GM18907 (cell line): ENCODE data around the gene KCNH1.

Source experiments
- ATAC-seq: cut with Tn5 transposase; IDR thresholded peaks from one replicate; pipeline ENCODE4 v1.9.1; 2021; ENCODE audit warnings: mild to moderate bottlenecking, moderate library complexity; ENCODE audit not compliant: unreplicated experiment

Gene KCNH1

DNA sequence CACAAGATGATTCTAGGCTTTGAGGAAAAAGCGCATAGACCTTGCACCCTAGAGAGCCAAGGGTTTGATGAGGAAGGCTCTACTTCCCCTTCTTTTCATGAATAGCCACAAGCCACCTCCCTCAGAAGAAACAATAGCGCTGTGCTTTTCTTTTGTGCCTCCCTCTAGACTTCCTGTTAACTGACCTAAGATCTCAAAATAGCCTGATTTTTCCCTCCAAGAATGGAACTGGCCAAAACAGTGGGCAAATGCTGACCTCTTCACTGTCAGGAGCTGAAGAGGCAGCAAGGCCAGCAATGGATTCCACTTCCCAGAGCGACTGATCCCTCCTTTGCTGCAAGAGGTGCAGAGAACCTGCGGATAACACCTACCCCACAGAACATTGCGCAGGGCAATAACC, 362.8 kb downstream of the KCNH1 start:
- no peak for ATAC-seq

DNA sequence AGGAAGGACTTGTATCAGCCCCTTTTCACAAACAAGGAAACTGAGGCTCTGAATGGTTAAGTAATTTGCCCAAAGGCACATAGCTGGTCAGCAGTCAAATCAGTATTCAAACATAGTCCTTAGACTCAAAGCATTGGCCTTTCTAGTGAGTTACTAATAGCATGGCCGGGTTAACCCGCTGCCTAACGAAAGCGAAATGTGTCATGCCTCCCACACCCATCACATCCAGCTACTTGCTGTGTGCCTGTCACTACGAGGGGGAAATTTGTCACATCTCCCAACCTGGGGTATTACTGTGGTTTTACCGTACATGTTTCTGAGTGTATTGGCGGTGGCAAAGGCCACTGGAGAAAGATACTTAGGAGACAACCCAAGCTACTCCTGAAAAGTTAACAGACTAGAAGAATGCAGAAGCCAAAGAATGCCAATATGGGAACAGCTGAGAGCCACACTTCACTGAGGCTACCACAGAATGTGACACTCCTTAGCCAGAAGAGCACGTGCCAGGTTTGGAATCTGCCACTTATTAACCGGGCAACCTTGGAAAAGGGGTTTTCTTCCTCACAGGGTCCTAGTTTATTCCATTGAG, 363.5 kb downstream of the KCNH1 start:
- no peak for ATAC-seq

DNA sequence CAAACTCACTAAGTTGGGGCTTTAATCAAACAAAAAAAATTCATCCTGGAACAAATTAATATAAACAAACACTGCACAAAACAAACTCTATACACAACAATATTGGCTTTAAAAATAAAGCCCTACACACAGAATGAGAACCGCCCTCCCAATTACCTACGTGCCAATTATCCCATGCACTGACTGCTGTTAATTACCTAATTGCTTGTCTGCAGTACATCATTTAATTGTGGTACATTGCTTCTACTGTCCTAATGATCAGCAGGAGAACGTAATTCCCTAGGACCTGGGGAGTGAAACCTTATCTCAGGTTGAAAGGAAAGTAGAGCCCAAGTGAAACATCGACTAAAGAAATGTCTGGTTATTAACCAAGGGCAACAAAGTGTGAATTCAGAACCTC, 364.5 kb downstream of the KCNH1 start:
- ATAC-seq: no peak

DNA sequence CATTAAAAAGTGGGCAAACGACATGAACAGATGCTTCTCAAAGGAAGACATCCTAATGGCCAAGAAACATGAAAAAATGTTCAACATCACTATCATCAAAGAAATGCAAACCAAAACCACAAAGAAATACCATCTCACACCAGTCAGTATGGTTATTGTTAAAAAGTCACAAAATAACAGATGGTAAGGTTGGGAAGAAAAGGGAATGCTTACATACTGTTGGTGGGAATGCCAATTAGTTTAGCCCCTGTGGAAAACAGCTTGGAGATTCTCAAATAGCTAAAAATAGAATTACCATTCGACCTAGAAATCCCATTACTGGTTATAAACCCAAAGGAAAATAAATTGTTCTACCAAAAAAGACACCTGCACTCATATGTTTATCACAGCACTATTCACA, 369.4 kb downstream of the KCNH1 start:
- ATAC-seq: no peak

DNA sequence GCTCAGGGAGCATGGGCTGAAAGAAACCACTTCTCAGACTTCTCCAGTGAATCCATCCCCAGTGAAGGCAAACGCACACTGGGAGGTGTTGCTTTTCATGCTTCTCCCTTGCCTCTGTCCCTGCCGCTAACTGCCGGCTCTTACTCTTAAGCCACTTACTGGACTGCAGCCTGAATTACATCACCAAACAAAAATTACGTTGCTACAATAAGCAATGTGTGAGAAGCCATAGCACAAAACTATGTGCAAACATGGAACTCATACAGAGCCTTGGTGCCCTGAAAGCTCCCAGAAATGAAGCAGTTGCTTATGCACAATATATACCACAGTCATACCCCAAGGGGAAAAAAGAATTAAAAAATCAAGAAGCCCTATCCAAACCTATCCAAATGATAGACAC, 375.2 kb downstream of the KCNH1 start:
- ATAC-seq: no peak

DNA sequence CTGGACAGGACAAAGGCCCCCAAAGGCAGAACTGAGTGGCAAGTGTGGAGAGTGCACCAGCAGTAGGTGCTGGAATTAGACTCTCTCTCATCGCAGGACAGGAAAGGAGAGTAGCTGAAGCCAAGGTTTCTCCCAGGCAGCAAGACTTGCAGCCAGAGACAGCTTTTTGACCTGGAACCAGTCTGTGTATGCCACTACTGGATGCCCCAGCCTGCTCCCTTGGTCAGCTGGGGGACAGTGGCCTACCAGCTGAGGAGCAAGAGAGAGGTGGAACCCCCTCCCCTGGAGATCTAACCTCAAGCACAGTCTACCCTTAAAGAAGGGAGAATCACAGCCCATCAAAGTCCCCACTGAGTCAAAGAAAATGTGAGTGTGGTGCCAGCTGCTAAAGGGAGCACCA, 375.7 kb downstream of the KCNH1 start:
- ATAC-seq: no peak

DNA sequence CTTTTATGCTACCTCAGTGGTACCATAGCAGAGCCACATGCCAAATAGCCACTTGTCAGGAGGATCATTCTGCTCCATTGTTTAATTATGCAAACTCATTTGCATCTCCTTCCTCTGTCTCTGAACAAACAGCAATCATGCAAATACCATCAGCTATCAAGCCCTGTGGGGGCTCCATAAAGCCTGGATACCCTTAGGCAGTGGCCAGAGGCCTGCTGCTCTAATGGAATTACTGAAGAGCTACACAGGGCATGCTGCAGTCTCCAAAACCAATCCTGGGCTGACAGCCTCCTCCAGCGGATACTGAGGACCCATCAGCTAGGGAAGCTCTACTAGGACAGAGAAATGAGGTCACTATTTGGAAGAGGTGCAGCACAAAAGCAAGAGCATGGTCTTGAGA, 376.3 kb downstream of the KCNH1 start:
- ATAC-seq: no peak

DNA sequence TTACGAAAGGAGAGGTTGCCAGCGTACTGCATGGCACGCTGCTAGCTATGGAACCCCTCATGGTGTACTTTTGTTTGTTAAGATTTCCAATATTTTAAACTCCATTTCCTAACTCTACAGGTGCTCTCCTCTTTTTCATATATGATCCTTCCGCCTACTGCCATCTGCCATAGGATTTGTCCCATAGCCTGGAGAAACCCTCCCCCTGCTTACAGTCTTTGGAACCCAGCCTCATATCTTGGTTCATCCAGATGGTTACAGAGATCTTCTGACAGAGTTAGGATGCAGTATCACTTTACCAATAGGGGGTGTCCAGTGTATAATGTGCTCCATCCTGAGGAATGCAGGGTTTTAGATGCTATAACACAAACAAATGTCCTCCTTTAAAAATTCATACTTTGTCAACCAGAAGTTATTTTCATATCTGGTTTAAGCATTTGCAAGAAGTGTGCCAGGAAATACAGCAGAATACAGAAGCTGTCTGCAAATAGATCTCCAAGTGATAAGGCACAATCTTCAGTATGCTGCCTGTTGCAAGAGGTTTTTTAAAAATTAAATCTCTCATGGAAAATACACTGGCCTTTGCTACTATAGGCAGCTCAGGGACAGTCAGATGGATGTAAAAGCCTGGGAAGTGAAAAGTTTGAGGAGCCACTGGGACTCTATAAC, 377.8 kb downstream of the KCNH1 start:
- no peak for ATAC-seq

DNA sequence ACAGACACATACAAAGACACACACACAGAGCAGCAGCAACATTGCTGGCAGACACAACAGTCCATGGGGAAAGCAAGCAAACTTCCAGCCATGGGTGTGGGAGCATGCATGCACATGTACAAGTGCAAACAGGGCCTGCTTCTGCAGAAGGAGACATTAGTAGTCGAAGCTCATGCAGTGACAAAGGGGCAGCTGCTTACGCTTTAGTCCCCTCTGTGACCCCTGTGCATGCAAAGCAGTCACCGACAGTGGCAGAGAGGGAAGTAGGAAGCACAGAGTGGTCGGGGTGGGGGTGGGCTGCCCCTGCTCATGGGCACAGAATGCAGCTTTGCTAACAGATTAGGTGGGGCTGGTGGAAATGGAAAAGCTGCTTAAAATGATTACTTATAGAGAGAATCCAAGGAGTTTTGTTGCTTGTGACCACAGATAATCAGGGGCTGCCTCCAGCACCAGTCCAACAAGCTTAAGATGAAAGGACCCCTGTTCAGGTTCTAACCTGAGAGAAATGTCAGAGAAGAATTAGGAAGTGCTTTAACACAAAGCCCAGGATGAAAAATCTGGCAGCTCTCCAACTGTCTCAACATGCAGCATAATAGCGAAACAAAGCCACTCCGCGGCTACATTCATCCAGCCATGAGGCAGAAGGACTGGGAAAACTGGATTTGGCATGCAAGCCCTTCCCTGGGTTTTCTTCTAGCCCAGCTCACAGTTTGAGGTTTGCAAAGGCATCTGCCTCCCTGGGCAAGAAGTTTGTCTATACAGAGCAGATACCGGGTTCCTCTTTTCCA, 378.9 kb downstream of the KCNH1 start:
- no peak for ATAC-seq

DNA sequence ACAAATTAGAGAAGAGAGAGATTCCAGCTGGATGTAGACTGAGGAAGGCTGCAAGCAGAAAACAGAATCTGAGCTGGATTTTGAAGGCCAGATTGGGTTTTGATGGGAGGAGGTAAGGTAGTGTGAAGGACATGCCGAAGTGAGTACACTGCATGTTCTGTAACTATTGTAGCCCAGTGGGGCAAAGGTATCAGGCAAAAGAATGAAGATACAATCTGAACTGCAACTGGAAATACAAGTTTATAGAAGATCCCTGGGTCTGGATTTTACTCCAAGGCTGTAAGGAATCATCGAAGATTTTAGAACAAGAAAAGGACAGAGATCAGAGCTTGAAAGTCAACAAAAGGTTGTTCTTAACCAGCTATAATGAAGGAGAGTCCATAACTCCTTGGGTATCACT, 382.0 kb downstream of the KCNH1 start:
- no peak for ATAC-seq

DNA sequence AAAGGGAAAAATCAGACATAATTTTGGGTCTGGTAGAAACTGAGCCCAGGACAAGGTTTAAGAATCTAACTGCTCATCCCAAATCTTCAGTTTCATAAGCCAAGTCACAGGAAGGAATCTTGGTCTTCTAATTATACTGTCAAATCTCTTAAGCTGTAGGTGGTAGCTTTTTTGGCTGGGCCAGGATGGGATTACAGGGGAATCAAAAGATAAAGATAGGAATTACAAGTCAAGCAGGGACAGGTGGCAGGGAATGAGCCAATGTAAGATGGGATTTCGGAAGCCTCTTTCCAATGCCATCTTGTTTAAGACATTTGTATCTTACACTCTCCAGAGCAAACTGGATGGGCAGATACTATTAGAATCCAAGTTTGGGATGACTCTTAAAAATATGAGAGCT, 383.5 kb downstream of the KCNH1 start:
- no peak for ATAC-seq

DNA sequence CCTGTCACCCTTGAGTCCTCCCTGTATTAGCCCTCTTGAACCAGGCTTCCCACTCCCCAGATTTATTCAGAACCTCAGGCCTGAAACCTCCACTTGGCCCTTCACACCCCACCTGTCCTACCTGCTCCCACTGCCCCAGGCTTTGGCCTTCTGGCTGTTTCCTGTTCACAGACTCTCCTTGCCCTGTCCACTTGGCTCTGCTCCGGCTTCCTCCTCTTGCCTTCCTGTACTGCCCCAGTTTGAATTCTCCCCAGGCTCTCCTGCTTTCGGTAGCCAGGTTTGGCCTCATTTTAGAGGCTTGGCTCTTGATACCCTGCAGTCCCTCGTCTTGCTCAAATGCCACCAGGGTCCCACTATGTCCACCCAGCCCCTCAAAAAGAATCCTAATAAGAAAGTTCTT, 385.2 kb downstream of the KCNH1 start:
- no peak for ATAC-seq

DNA sequence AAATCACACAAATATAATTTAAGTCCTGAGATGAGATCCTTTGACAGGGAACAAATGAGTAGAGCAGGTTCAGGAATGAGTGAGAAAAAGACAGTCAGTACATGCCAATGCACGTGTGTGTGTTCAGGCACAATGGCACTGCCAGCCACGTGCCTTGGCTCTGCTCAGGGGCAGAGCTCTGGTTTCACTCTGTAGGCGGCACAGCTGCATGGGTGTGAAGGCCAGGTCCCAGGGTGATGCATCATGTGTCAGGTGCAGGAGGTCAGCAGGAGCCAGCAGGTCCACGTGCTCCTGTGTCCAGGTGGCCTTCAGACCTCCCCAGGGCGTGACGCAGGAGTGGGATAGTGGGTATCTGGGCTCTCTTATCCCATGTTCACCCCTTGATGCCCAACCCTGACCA, 386.1 kb downstream of the KCNH1 start:
- ATAC-seq: no peak

DNA sequence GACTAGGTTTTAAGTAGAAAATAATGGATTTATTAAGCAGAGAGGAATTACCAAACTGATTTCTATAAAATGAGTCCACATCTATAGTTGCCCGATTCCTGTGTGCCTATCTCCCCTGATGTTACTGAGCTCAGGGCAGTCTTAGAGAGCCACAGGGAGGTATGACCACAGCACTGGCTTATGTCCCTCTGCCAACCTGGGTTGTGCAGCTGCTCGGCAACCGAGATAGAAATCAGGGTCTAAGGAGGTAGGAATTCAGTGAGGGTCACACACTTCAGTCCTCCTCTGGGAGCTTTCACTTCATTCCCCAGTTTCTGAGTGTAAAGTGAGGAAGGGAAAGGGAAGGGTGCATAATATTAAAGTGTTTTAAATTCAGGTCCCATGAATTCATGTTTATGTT, 386.8 kb downstream of the KCNH1 start:
- ATAC-seq: no peak

DNA sequence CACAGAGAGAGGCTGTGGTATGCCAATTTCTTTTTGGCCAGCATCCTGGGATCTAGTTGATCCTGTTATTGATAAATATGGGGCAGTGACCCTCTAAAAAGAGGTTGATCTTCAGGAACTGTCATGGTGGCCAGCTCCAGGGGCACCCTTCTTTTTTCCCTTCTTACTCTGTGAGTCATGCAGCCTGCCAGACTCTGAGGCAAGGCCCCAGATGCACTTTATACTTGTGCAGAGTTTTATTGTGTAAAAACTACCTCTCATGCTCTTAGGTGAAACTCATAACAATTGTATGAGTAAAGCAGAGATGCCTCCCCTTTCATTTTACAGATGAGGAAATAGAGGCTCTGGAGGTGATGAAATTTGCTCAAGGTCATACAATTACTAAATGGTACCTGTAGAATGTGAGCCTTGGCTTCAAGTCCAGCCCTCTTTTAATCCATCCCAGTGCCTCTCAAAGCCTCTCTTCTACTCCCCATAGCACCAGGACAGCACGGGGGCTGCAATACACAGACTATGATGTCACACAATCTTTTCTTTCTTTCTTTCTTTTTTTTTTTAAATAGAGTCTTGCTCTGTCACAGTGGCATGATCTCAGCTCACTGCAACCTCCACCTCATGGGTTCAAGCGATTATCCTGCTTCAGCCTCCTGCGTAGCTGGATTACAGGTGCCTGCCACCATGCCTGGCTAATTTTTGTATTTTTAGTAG, 387.8 kb downstream of the KCNH1 start:
- ATAC-seq: no peak

DNA sequence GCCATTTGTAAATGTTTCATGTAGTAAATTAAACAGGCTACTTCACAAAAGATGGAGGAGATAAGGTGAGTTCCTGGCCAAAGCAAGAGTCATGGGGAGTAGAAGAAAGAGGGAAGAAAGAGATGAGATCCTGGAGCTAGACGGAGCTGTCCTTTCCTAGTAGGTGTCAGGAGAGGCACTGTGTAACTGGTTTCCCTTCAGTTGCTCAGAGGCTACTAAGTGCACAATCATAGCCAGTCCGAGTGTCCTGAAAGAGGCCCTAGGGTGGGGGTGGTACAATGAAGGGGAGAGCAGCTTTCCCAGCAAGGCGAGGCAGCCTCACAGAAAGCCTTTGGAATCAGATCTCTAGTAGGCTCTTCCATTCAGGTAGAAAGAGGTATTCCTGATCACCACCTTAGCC, 390.9 kb downstream of the KCNH1 start:
- ATAC-seq: no peak

DNA sequence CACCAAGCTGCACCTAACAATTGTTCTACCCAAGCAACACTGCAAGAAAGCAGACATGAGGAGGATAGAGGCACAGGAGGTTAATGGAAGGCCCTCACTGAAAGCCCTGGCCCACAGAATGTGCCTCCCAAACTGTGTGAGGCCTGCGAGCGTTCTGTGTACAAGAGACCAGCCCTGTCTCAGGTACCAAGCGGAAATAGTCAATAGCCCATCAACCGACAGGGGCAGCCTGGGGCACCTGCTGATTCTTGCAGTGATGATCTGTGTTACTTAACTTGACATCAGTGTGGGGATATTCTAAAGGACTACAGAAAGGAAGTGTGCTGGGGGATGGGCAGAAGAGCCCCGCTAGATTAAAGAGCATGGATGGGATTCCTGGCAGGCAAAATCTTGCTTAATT, 392.4 kb downstream of the KCNH1 start:
- ATAC-seq: no peak

DNA sequence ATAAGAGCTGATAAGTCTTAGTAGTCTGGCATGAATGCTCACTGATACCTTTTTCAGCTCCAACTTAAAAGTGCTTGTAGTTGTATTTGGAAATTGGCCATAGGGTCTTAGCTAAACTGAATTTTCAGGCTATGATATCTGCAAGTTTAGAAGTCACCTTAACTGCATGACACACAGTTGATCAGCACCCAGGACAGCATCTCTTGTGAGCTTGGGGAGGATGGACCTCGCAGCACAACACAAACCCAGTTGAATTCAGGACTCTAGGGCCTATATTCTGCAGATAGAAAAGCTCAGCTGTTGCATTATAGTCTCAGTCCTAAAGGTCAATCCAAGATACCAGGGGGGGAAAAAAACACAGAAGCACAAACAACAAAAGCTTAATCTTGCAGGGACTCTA, 394.3 kb downstream of the KCNH1 start:
- no peak for ATAC-seq

DNA sequence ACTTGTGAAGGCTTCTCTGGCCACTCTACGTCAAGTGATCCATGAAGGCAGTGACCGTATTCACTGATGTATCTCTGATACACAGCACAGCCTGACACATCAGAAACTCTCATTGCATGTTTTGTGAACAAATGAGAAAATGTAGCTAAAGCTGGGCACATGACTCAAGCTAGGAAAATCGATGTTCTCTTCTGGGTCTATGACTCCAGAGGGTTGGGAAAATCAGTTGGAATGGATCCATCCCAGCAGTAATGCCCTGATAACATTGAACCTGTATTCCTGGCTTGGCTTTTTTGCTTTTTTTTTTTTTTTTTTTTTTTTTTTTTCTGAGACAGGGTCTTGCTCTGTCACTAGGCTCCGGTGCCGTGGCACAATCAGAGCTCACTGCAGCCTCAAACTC, 395.7 kb downstream of the KCNH1 start:
- no peak for ATAC-seq

DNA sequence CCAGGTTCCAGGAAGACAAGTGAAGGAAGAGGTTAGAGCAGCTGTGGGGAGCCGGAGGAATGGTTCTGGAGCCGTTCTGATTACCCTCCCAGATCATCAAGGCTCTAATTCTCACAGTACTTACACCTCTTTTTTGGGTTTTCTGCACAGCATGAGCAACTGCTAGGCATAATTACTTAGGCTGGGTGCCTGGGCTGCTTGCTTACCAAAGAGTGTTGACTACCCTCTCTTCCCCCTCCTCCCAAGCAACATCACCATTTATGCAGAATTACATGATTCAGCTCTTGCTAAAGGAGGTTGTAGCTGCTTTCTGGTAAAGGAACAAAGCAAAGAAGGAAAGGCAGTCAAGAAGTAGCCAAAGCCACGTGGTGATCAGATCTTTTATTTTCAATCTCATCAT, 397.2 kb downstream of the KCNH1 start:
- ATAC-seq: no peak

DNA sequence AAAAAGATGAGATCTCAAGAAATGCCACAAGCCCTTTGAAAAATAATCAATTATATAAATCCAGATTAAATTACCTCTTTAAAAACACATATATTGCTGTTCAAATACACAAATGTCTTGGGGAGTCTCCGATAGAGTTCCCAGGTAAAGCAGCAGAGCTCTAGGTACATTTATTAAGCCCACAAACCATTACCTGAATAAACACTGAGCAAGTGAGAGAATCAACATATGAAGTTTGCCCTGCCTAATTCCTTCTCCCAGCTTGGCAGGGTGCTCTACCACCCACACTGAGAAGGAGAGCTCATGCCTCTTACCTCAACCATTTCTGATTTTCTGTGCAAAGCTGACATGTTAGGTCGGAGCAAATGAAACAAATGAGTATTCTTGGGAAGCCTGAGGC, 402.4 kb downstream of the KCNH1 start:
- no peak for ATAC-seq

DNA sequence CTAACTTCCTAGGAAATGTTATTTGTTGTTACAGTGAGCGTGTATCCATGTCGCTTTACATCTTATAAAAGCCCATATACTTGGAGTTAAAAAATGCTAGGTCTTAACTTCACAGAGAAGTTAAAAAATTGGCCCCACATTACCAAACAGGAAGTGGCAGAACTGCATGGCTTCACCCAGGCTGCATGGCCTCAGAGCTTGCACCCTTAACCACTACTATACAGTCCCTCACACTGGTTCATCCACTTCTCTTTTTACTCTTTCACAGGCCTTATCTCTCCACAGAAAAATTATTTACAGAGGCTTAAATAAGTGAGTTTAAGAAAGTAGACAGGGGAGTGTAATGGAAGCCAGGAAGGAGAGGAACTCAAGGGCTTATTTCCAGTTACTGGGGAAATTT, 402.8 kb downstream of the KCNH1 start:
- no peak for ATAC-seq
